Breast epithelium (tissue), 4 donors: Measurements from ENCODE around the gene PPP1R1B. TPM values are rescaled to one million over a fixed set of nuclear protein-coding genes. Genes with fewer than 3 reads are reported as not detected.

Experiments
- DNase-seq, 2 donors: peaks; one replicate each; pipeline ENCODE4 v3.0.0-alpha.2; 2019; ENCODE audit warnings: low spot score in 2 of 2
- H3K27ac ChIP-seq, 2 donors: fragments of 200-600 bp; sonication (generic) in 1 of 2; one replicate each; pipeline ENCODE4 v1.5.1; 2016 to 2019; ENCODE audit warnings: mild to moderate bottlenecking in 1 of 2
- H3K27me3 ChIP-seq, 2 donors: fragments of 200-600 bp; sonication (generic) in 1 of 2; one replicate each; pipeline versions ENCODE4 v1.5.1 to v1.6.0; 2017 to 2019; ENCODE audit warnings: control low read depth in 1 of 2, mild to moderate bottlenecking in 1 of 2
- H3K36me3 ChIP-seq: fragments of 200-600 bp; one replicate; pipeline ENCODE4 v1.5.1; 2019
- H3K4me1 ChIP-seq, 2 donors: fragments of 200-600 bp; sonication (generic); one replicate each; pipeline ENCODE4 v1.5.1; 2016 to 2019; ENCODE audit warnings: control low read depth in 1 of 2
- H3K4me3 ChIP-seq, 3 donors: fragments of 200-600 bp; sonication (generic); 1 replicate in 2 of 3; 2 replicates in 1 of 3; pipeline ENCODE4 v1.5.1; 2016 to 2019; ENCODE audit warnings: mild to moderate bottlenecking in 3 of 3, moderate library complexity in 2 of 3
- H3K9me3 ChIP-seq, 2 donors: fragments of 200-600 bp; sonication (generic) in 1 of 2; one replicate each; pipeline ENCODE4 v1.5.1; 2016 to 2019; ENCODE audit warnings: control low read depth in 1 of 2
- POLR2A ChIP-seq: fragments of 450-650 bp; IDR thresholded peaks from one replicate; pipeline ENCODE4 v1.6.1; 2016; ENCODE audit warnings: antibody characterized with exemption, mild to moderate bottlenecking, moderate library complexity
- POLR2AphosphoS5 ChIP-seq, 3 donors: sonication (generic); formaldehyde crosslinking; IDR thresholded peaks; one replicate each; pipeline ENCODE4 v1.6.1; 2017; ENCODE audit warnings: antibody characterized with exemption in 3 of 3
- intact Hi-C: fragments of 100-400 bp; cut with DNase I; formaldehyde crosslinking; loops from one replicate; pipeline ENCODE4 v1.15.1; 2023; ENCODE audit warnings: low total_unique reads
- total RNA-seq, 3 donors: library from RNA; depleted of rRNA; stranded (reverse); fragments of >200 nt; gene quantifications; one replicate each; pipeline ENCODE4 v1.1.0, GENCODE V29; 2016
- TF ChIP-seq, protein P1 (sequence below), 3 donors: fragments of 450-650 bp; IDR thresholded peaks; one replicate each; pipeline ENCODE4 v1.5.1; 2016 to 2017; ENCODE audit warnings: antibody characterized with exemption in 3 of 3, mild to moderate bottlenecking in 3 of 3, moderate library complexity in 3 of 3

Gene PPP1R1B
- total RNA-seq, 3 donors from 2014 or later: 22.6 to 71.3 (median 67.5) TPM

DNA sequence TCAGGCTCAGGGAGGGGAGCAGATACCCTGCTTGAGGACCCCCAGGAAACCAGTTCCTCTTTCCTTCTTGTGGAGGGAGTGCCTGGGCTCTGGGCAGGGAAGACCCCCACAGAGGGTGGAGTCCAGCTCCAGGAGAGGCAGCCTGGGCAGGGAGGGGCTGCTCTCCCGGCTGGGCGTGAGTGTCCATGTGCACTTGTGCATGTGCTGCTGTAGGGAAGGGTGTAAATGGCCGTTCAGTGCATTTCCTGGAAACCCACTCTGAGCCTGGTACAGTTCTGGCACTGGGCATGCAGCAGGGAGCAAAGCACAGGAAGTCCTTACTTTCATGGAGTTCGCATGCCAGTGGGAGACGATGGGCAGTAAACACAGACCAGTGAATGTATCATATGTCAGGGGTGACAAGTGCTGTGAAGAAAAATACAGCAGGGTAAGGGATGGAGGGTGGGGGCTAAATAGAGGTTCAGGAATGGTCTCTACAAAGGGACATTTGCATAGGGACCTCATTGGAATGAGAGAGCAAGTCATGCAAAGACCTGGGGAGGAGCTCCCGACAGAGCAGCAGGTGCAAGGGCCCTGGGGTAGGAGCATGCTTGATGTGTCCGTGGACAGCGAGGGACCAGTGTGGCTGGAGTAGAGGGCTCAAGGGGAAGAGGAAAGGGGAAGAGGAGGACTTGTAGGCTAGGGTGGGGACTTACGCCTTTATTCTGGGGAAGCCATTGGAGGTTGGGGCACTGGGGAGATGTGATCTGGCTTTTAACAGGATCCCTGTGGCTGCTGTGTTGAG, 15.7 kb downstream of the PPP1R1B start:
- intact Hi-C loops: no loop called here
- no peak overlapping the region for H3K4me3 ChIP-seq
- H3K9me3 ChIP-seq: no peaks in the 10 kb centered on the region
- DNase-seq: no peak
- TF ChIP-seq, protein P1, sequence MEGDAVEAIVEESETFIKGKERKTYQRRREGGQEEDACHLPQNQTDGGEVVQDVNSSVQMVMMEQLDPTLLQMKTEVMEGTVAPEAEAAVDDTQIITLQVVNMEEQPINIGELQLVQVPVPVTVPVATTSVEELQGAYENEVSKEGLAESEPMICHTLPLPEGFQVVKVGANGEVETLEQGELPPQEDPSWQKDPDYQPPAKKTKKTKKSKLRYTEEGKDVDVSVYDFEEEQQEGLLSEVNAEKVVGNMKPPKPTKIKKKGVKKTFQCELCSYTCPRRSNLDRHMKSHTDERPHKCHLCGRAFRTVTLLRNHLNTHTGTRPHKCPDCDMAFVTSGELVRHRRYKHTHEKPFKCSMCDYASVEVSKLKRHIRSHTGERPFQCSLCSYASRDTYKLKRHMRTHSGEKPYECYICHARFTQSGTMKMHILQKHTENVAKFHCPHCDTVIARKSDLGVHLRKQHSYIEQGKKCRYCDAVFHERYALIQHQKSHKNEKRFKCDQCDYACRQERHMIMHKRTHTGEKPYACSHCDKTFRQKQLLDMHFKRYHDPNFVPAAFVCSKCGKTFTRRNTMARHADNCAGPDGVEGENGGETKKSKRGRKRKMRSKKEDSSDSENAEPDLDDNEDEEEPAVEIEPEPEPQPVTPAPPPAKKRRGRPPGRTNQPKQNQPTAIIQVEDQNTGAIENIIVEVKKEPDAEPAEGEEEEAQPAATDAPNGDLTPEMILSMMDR (IDR thresholded peaks at IDR 0.05): no peak
- TF ChIP-seq POLR2AphosphoS5 (IDR thresholded peaks at IDR 0.05) (no peak), POLR2A (no peak)
- H3K4me1 ChIP-seq: peaks cover 6 to 12% of the 10 kb centered on the region in 2 donors
- H3K36me3 ChIP-seq: no peaks in the 10 kb centered on the region
- H3K27ac ChIP-seq: no peak overlapping the region
- no peaks in the 10 kb centered on the region for H3K27me3 ChIP-seq

DNA sequence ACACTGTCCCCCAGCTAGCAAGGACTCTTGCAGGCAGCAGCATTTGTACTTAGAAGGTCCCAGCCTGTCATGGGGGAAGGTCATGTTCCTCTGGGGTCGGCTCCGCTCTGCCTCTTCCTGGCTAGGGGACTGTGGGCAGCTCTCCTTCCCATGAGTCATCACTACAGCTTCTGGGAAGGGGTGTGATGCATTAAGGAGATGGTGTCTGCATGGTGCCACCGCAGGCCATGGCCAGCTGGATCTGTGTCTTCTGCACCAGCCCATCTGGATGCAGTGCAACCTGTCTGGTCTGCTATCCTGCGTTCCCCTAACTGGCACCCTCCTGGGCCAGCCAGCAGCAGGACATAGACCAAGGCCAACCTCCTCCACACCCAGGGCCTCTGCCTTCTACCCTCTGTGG, 16.5 kb downstream of the PPP1R1B start:
- H3K27me3 ChIP-seq: no peaks in the 10 kb centered on the region
- TF ChIP-seq, protein P1 (IDR thresholded peaks at IDR 0.05): no peak
- TF ChIP-seq POLR2A: no peak
- no peak for TF ChIP-seq POLR2AphosphoS5 (IDR thresholded peaks at IDR 0.05)
- intact Hi-C loops: no loop called here
- no peaks in the 10 kb centered on the region for H3K36me3 ChIP-seq
- H3K27ac ChIP-seq: no peak overlapping the region
- no peaks in the 10 kb centered on the region for H3K9me3 ChIP-seq
- peaks cover 5 to 6% of the 10 kb centered on the region in 2 donors for H3K4me1 ChIP-seq
- no peak for DNase-seq
- no peak overlapping the region for H3K4me3 ChIP-seq

DNA sequence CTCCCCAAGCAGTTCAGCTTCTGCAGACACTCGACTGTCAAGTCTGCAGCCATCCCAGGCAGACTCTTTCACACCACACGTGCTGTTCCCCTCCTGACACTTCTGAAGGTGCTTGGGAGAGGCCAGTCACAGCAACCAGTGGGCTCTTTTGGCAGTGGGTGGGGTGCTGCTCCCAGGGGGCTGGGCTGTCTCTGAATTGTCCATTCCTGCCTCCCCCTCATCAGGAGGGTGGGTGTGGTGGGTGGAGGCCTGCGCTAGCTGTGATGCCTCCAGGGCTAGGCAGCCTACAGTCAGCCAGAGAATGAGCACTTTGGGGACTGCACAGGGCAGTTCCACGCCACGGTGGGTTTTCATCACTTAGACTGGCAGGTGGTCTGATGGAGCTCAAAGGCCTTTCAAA, 20.5 kb downstream of the PPP1R1B start:
- no peak overlapping the region for H3K27ac ChIP-seq
- no peak for DNase-seq
- no peaks in the 10 kb centered on the region for H3K36me3 ChIP-seq
- no peak overlapping the region for H3K4me3 ChIP-seq
- TF ChIP-seq, protein P1 (IDR thresholded peaks at IDR 0.05): no peak
- no peak for TF ChIP-seq POLR2AphosphoS5 (IDR thresholded peaks at IDR 0.05)
- H3K9me3 ChIP-seq: no peaks in the 10 kb centered on the region
- intact Hi-C loops: no loop called here
- H3K4me1 ChIP-seq: no peaks in the 10 kb centered on the region
- H3K27me3 ChIP-seq: no peaks in the 10 kb centered on the region

DNA sequence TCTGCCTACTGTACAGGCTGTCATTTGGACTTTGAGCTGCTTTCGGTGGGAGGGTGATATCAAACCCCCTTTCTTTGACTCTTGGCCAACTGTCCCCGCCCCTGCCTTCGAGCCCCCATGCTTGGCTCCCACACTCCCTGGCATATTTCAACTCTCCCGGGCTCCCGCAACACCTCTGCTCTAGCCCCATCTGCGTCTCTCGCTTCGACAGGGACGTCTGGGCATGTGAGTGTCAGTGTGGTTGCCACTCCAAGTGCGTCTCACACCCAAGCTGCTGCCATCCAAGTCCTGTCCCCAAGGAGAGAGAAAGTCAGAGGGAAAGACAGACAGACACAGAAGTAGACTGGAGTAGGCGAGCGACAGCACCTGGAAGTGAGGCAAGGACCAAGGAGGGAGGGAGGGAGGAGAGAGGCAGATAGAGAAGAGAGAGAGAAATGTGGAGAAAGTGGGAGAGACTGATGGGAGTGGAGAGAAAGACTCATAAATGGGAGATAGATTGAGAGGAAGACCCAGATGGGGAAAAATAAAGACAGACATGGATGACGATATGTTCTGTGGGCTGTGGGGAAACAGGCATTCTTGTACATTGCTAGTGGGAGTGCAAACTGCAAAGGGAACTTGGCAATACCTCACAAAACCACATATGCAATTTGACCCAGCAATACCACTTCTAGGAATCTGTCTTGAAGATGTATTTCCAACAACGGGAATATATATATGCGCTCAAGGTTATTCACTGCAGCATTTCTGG, 22.0 kb downstream of the PPP1R1B start:
- Histone ChIP-seq H3K27me3 (no peaks in the 10 kb centered on the region), H3K4me1 (no peaks in the 10 kb centered on the region), H3K27ac (no peak overlapping the region), H3K4me3 (no peak overlapping the region), H3K9me3 (no peaks in the 10 kb centered on the region), H3K36me3 (no peaks in the 10 kb centered on the region)
- TF ChIP-seq POLR2AphosphoS5 (IDR thresholded peaks at IDR 0.05) (no peak), POLR2A (no peak)
- TF ChIP-seq, protein P1 (IDR thresholded peaks at IDR 0.05): no peak
- DNase-seq: no peak
- intact Hi-C loops: no loop called here

DNA sequence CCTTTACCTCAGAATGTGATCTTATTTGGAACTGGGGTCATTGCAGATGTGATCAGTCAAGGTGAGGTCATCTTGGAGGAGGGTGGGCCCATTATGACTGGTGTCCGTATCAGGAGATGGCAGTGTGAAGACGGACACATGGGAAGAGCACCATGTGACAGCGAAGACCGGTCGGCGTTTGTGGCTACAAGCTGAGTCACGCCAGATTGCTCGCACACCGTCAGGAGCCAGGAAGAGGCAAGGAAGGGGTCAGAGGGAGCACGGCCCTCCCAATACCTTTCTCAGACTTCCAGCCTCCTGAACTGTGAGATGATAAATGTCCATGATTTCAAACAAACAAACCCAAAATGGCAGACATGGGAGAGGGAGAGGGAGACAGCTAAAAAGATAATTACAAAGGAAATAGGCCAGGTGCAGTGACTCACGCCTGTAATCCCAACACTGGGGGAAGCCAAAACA, 23.4 kb downstream of the PPP1R1B start:
- TF ChIP-seq POLR2A (no peak), POLR2AphosphoS5 (IDR thresholded peaks at IDR 0.05) (no peak)
- TF ChIP-seq, protein P1 (IDR thresholded peaks at IDR 0.05): no peak
- no peaks in the 10 kb centered on the region for H3K4me1 ChIP-seq

More for the DNA sequence above, 23.4 kb downstream of the PPP1R1B start:
- Histone ChIP-seq H3K27me3 (no peaks in the 10 kb centered on the region), H3K27ac (no peak overlapping the region), H3K9me3 (no peaks in the 10 kb centered on the region), H3K36me3 (no peaks in the 10 kb centered on the region), H3K4me3 (no peak overlapping the region)
- intact Hi-C loops: no loop called here
- no peak for DNase-seq
